A673 (cell line): ENCODE measurements around the gene TCP11. TPM values are rescaled to one million over a fixed set of nuclear protein-coding genes. Genes with fewer than 3 reads are reported as not detected.

ENCODE experiments used
- BruUV-seq: library from RNA; stranded (reverse); fragments of 400-500 nt; replicated peaks from 2 replicates; lab custom pipeline; 2021; lab: Mats Ljungman, UMichigan
- CTCF ChIA-PET: fragments of 300-600 bp; sonication (Branson Sonifier 250); formaldehyde crosslinking; loops from one replicate; lab custom pipeline; 2022; ENCODE audit warnings: antibody characterized with exemption; lab: Charles Lee
- POLR2A ChIA-PET: fragments of 300-600 bp; sonication (Branson Sonifier 250); formaldehyde crosslinking; loops from one replicate; lab custom pipeline; 2022; ENCODE audit warnings: antibody characterized with exemption; ENCODE audit not compliant: low non-redundant PET; lab: Charles Lee
- DNase-seq: peaks from one replicate; pipeline ENCODE4 v3.0.0-alpha.2; 2015; ENCODE audit warnings: low spot score
- H3K27ac ChIP-seq: fragments of 200-600 bp; sonication (generic); 2 replicates; pipeline ENCODE4 v1.5.1; 2016; ENCODE audit warnings: mixed run types, low read depth, mild to moderate bottlenecking, mixed read lengths, antibody characterized with exemption, low read length; ENCODE audit not compliant: poor library complexity, severe bottlenecking
- H3K27me3 ChIP-seq: fragments of 200-600 bp; sonication (generic); replicated peaks from 2 replicates; pipeline ENCODE4 v1.6.1; 2017; ENCODE audit warnings: mixed run types, low read depth, mild to moderate bottlenecking, mixed read lengths, antibody characterized with exemption, low read length; ENCODE audit not compliant: insufficient read depth, poor library complexity
- H3K36me3 ChIP-seq: fragments of 200-600 bp; sonication (generic); 2 replicates; pipeline ENCODE4 v1.6.1; 2016; ENCODE audit warnings: mixed run types, mild to moderate bottlenecking, mixed read lengths, antibody characterized with exemption, low read length; ENCODE audit not compliant: insufficient read depth, poor library complexity, severe bottlenecking
- H3K4me1 ChIP-seq: fragments of 200-600 bp; sonication (generic); 2 replicates; pipeline ENCODE4 v1.6.1; 2017; ENCODE audit warnings: mixed run types, mild to moderate bottlenecking, mixed read lengths, antibody characterized with exemption, low read length; ENCODE audit not compliant: insufficient read depth, poor library complexity, severe bottlenecking
- H3K4me3 ChIP-seq: fragments of 200-600 bp; sonication (generic); 2 replicates; pipeline ENCODE4 v1.5.1; 2016; ENCODE audit warnings: low read depth, mixed run types, mild to moderate bottlenecking, mixed read lengths, low read length; ENCODE audit not compliant: poor library complexity, severe bottlenecking
- H3K9me3 ChIP-seq: fragments of 200-600 bp; sonication (generic); 2 replicates; pipeline ENCODE4 v1.6.1; 2016; ENCODE audit warnings: mixed run types, low read depth, mild to moderate bottlenecking, mixed read lengths, antibody characterized with exemption, low read length; ENCODE audit not compliant: poor library complexity, severe bottlenecking
- CTCF ChIP-seq: fragments of 300-800, 200-600 bp; sonication (generic); conservative IDR thresholded peaks from 2 replicates; pipeline ENCODE4 v1.5.1; 2017; ENCODE audit warnings: low read depth, mild to moderate bottlenecking, antibody characterized with exemption, low read length, moderate library complexity, mixed read lengths
- EZH2 ChIP-seq: fragments of 200-600 bp; sonication (generic); IDR thresholded peaks from 2 replicates; pipeline ENCODE4 v1.6.1; 2017; ENCODE audit warnings: borderline replicate concordance, low read depth, mild to moderate bottlenecking, mixed read lengths, antibody characterized with exemption, low read length; ENCODE audit not compliant: poor library complexity, severe bottlenecking
- intact Hi-C: fragments of 100-400 bp; cut with micrococcal nuclease; formaldehyde crosslinking; loops from one replicate; pipeline ENCODE4 v1.10.0; 2022; ENCODE audit not compliant: unreplicated experiment
- total RNA-seq: library from RNA; stranded (reverse); gene quantifications from 2 replicates; pipeline ENCODE4 v1.2.3, GENCODE V29; 2021

Gene TCP11
- total RNA-seq, 1 experiment from 2014 or later: not detected

DNA sequence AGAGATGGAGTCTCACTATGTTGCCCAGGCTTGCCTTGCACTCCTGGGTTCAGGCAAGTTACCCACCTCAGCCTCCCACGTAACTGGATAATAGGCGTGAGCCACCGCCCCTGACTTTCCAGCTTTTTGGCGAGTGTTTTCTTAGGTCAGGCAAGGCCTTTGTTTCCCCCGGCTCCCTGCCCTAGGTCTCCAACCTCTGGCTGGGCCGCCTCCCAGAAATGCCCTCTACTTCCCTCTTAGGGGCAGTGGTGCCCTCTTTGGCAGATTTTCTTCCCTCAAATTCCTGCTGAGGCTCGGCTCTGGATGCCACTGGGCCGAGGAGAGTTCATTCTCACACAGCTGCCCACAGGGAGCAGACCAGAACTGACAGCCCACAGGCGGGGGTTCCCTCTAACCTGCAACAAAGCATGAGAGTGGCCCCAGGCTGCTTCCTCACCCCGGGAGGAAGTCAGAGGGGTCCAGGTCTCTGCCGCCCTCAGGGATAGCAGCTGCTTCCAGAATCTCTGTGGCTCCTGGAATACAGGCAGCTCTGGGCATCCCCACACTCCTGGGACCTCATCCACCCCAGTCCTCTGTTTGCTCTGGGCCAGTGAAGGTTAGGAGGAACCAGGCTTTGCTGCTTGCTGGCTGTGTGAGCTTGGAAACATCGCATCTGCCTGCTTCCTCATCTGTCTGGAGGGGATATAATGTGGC, 56.5 kb downstream of the TCP11 start:
- CTCF ChIA-PET: interaction anchor here (0.6 to 0.7 kb wide), 3 partner anchors 23 to 522 kb away, joined by 3 to 7 read pairs (median 5); no protein-coding TSS in a partner anchor
- peaks cover 8% of the 10 kb centered on the region for H3K4me1 ChIP-seq
- H3K9me3 ChIP-seq: no peaks in the 10 kb centered on the region
- H3K36me3 ChIP-seq: peaks cover 11% of the 10 kb centered on the region
- intact Hi-C loops: no loop called here
- no peak for TF ChIP-seq CTCF
- TF ChIP-seq EZH2: no peak
- H3K27ac ChIP-seq: no peak overlapping the region
- no peak for DNase-seq
- no peak overlapping the region for H3K4me3 ChIP-seq
- no TSS peak for BruUV-seq
- POLR2A ChIA-PET: no interaction called here
- no peaks in the 10 kb centered on the region for H3K27me3 ChIP-seq

DNA sequence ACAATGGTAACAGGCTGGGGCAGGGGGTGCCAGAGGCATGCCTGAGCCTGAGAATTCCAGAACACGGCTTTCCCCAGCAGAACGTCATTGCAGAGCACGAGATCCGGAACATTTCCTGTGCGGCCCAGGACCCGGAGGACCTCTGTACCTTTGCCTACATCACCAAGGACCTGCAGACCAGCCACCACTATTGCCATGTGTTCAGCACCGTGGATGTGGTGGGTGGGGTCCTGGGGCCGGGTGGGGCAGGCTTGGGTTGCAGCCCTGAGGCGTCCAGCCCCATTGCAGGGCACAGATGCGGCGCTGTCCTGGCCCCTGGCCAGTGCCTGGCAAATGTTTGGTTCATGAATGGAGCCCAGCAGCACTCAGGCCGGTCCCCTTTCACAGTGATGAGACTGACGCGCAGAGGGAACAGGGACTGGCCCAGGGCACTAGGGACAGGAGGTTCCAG, 57.1 kb downstream of the TCP11 start:
- TF ChIP-seq CTCF: no peak
- no peak for TF ChIP-seq EZH2
- Histone ChIP-seq H3K4me1 (peaks cover 8% of the 10 kb centered on the region), H3K27me3 (no peaks in the 10 kb centered on the region), H3K27ac (no peak overlapping the region), H3K4me3 (no peak overlapping the region), H3K9me3 (no peaks in the 10 kb centered on the region), H3K36me3 (peaks cover 13% of the 10 kb centered on the region)
- ChIA-PET CTCF (interaction anchor here (0.6 to 0.7 kb wide), 3 partner anchors 22 to 523 kb away, joined by 3 to 7 read pairs (median 5); no protein-coding TSS in a partner anchor), POLR2A (no interaction called here)
- BruUV-seq: no TSS peak
- intact Hi-C loops: no loop called here
- DNase-seq: no peak

DNA sequence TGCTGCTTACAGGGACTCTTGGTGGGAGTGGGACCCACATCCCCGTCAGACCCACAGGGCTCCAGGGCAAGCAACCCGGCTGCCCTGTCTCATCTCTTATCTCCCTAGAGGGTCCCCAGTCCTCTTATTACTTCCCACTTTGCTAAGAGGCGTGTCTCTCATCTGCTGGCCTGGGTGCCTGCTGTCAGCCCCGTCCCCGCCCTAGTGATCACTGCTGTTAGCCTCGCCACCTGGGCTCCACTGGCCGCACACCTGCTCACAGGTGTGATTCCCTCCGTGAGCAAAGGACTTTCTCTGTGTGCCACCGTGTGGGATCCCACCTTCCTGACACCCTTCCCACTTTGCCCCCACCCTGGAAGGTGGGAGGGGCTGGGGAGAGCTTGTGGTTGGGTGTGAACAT, 57.6 kb downstream of the TCP11 start:
- ChIA-PET POLR2A (no interaction called here), CTCF (no interaction called here)
- TF ChIP-seq EZH2: no peak
- TF ChIP-seq CTCF: no peak
- peaks cover 8% of the 10 kb centered on the region for H3K4me1 ChIP-seq
- no TSS peak for BruUV-seq
- peaks cover 13% of the 10 kb centered on the region for H3K36me3 ChIP-seq
- intact Hi-C loops: no loop called here
- H3K27me3 ChIP-seq: no peaks in the 10 kb centered on the region
- no peak overlapping the region for H3K4me3 ChIP-seq
- no peak for DNase-seq
- no peaks in the 10 kb centered on the region for H3K9me3 ChIP-seq
- H3K27ac ChIP-seq: no peak overlapping the region
